ENCODE results near the gene CXorf66. TPM values are rescaled to one million over a fixed set of nuclear protein-coding genes. Genes with fewer than 3 reads are reported as not detected.
A peak's percentile ranks its signal among the peaks of the same experiment; 100 is the strongest.

CXorf66 gene
- total RNA-seq, 1 experiment from 2014 or later = not detected

- intact Hi-C loops (cut with micrococcal nuclease; ENCODE audit: unreplicated experiment) (no loop called here), in situ Hi-C loops (cut with HindIII; ENCODE audit: low pct_unique_long_range_greater_than_20kb, low sequenced_read_pairs) (no loop called here)
- DNase-seq (ENCODE audit: low read depth, low spot score) (no peak), ATAC-seq (no peak)
- Histone ChIP-seq H3K27ac (ENCODE audit: low read length) (no peak overlapping the region), H3K4me3 (ENCODE audit: low read depth in 2 of 2, low read length in 2 of 2) (no peak overlapping the region), H3K36me3 (ENCODE audit: control insufficient read depth, insufficient read depth, low read length) (no peaks in the 10 kb centered on the region; the same call in 1 of the 2 replicates), H3K4me1 (ENCODE audit: control insufficient read depth, insufficient read depth, low read length) (no peaks in the 10 kb centered on the region), H3K9me3 (ENCODE audit: control insufficient read depth, insufficient read depth, low read depth, low read length) (no peaks in the 10 kb centered on the region), H3K27me3 (ENCODE audit: control insufficient read depth, insufficient read depth, low read length) (no peaks in the 10 kb centered on the region)
- TF ChIP-seq TCF7L2 (IDR thresholded peaks at IDR 0.05; ENCODE audit: low read depth, low read length) (no peak), POLR2AphosphoS5 (IDR thresholded peaks at IDR 0.05; ENCODE audit: low read depth, low read length) (no peak), SIN3A (IDR thresholded peaks at IDR 0.05; ENCODE audit: borderline replicate concordance, insufficient read depth, low read depth, low read length) (no peak), CTCF (IDR thresholded peaks at IDR 0.05) (no peak; the same call in 1 of the 2 replicates), REST (IDR thresholded peaks at IDR 0.05; ENCODE audit: insufficient read depth in 1 of 2, low read depth in 2 of 2, low read length in 1 of 2) (no peak)
- no TSS peak for BruUV-seq (replicated peaks)
- ChIA-PET CTCF (no interaction called here), POLR2A (no interaction called here)
Observed at GRCh38 chrX:139936259-139936658, 29.1 kb downstream of the CXorf66 start.

GRCh38 chrX:139933904-139934303 lies 31.4 kb downstream of the CXorf66 start:
- ChIA-PET POLR2A (no interaction called here), CTCF (interaction anchor here (0.6 kb wide), 1 partner anchor 274 kb away, joined by 6 read pairs; no protein-coding TSS in a partner anchor)
- BruUV-seq (replicated peaks) = no TSS peak
- H3K4me1 ChIP-seq (ENCODE audit: control insufficient read depth, insufficient read depth, low read length) = peaks cover 13% of the 10 kb centered on the region
- no peak for ATAC-seq
- DNase-seq (ENCODE audit: low read depth, low spot score) = no peak
- peak overlapping the region; percentile 74 for H3K27ac ChIP-seq (ENCODE audit: low read length)
- H3K4me3 ChIP-seq (ENCODE audit: low read depth in 2 of 2, low read length in 2 of 2) = peak overlapping the region; percentile 76 to 93
- no peaks in the 10 kb centered on the region for H3K27me3 ChIP-seq (ENCODE audit: control insufficient read depth, insufficient read depth, low read length)
- H3K36me3 ChIP-seq (ENCODE audit: control insufficient read depth, insufficient read depth, low read length) = no peaks in the 10 kb centered on the region; the same call in 1 of the 2 replicates
- TF ChIP-seq REST (IDR thresholded peaks at IDR 0.05; ENCODE audit: insufficient read depth in 1 of 2, low read depth in 2 of 2, low read length in 1 of 2) (no peak), TCF7L2 (IDR thresholded peaks at IDR 0.05; ENCODE audit: low read depth, low read length) (no peak), POLR2AphosphoS5 (IDR thresholded peaks at IDR 0.05; ENCODE audit: low read depth, low read length) (no peak), CTCF (IDR thresholded peaks at IDR 0.05) (no peak), SIN3A (IDR thresholded peaks at IDR 0.05; ENCODE audit: borderline replicate concordance, insufficient read depth, low read depth, low read length) (no peak)
- intact Hi-C loops (cut with micrococcal nuclease; ENCODE audit: unreplicated experiment) = no loop called here
- in situ Hi-C loops (cut with HindIII; ENCODE audit: low pct_unique_long_range_greater_than_20kb, low sequenced_read_pairs) = no loop called here
- no peaks in the 10 kb centered on the region for H3K9me3 ChIP-seq (ENCODE audit: control insufficient read depth, insufficient read depth, low read depth, low read length)

Measured in Panc1 (cell line).